Measurements from ENCODE around the gene RND3.

DNA sequence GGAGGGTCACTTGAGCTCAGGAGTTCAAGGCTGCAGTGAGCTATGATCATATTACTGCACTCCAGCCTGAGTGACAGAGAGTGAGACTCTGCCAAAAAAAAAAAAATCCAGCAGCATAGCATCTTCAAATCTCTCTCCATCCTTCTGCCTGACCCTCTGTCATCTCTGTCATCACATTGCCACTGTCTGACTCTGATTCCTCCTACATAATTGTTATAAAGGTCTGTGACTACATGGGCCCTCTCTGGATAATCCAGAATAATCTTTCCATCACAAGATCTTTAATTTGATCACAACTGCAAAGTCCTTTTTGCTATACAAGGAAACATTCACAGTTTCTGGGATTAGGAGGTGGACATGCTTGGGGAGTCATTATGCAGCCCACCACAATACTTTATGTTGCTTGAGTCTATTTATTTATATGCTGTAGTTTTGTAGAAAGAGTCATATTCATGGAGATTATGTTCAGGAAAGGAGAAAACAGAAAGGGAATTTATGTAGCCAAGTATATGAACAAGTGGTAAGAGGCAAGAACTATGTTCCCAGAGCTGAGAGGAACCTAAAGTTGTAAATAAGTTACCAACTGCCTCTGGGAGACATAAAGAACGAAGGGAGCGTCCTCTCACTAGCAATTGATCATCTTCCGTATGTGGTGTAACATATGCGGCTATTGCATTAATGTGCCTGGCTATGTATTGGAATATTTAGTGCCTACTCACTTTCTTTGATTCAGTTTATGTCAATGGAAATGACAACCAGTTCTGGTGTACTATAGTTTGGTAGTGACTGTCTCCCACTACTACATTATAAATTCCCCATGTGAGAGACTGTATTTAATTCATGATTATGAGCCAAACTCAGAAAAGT, 21.5 kb downstream of the RND3 start:
- TF ChIP-seq CTCF (IDR thresholded peaks at IDR 0.05), result no peak
- no peak for TF ChIP-seq EP300 (IDR thresholded peaks at IDR 0.05)
- TF ChIP-seq POLR2A (IDR thresholded peaks at IDR 0.05), result no peak

Measured in ovary (tissue), 3 donors.